Keratinocyte (primary cell): Measurements from ENCODE around the gene PIGQ. TPM values are rescaled to one million over a fixed set of nuclear protein-coding genes. Genes with fewer than 3 reads are reported as not detected.

Experiments used
- DNase-seq: peaks from one replicate; pipeline ENCODE4 v3.0.0-alpha.2; 2011; ENCODE audit warnings: low read depth, missing footprints, low spot score
- FAIRE-seq: peaks from 2 replicates; lab custom pipeline; 2011; peaks lifted over from hg19 to GRCh38; lab: Jason Lieb, UNC
- H2AFZ ChIP-seq: 2 replicates; pipeline ENCODE4 v1.6.0; 2012; ENCODE audit warnings: low read length, control low read depth, inconsistent platforms; ENCODE audit not compliant: control insufficient read depth
- H3K27ac ChIP-seq: 2 replicates; pipeline ENCODE4 v1.5.1; 2011; ENCODE audit warnings: low read length; ENCODE audit not compliant: control insufficient read depth, insufficient read depth
- H3K27me3 ChIP-seq: 3 replicates; pipeline ENCODE4 v1.6.0; 2011; ENCODE audit warnings: low read length; ENCODE audit not compliant: control insufficient read depth, insufficient read depth; ENCODE audit errors: extremely low read depth
- H3K36me3 ChIP-seq, 2 experiments: 2 replicates in 1 of 2; 3 replicates in 1 of 2; pipeline ENCODE4 v1.5.1; 2011; ENCODE audit warnings: low read length in 2 of 2, mild to moderate bottlenecking in 1 of 2; ENCODE audit not compliant: control insufficient read depth in 2 of 2, insufficient read depth in 2 of 2; ENCODE audit errors: extremely low read depth in 1 of 2
- H3K4me1 ChIP-seq: 3 replicates; pipeline ENCODE4 v1.5.1; 2011; ENCODE audit warnings: low read length; ENCODE audit not compliant: control insufficient read depth, insufficient read depth; ENCODE audit errors: extremely low read depth
- H3K4me2 ChIP-seq: 3 replicates; pipeline ENCODE4 v1.6.0; 2011; ENCODE audit warnings: low read depth, low read length; ENCODE audit not compliant: control insufficient read depth, insufficient read depth; ENCODE audit errors: extremely low read depth
- H3K4me3 ChIP-seq, 3 experiments: fragments of 200-600 bp in 1 of 3; sonication (generic) in 1 of 3; 2 replicates in 2 of 3; 3 replicates in 1 of 3; pipeline ENCODE4 v1.5.1; 2011 to 2016; ENCODE audit warnings: low read length in 3 of 3, mild to moderate bottlenecking in 3 of 3, control low read depth in 2 of 3, inconsistent platforms in 1 of 3, low read depth in 1 of 3, mixed read lengths in 1 of 3, mixed run types in 1 of 3, moderate library complexity in 1 of 3; ENCODE audit not compliant: control insufficient read depth in 2 of 3, insufficient read depth in 2 of 3; ENCODE audit errors: extremely low read depth in 1 of 3
- H3K79me2 ChIP-seq: 2 replicates; pipeline ENCODE4 v1.6.0; 2012; ENCODE audit warnings: low read length; ENCODE audit not compliant: control insufficient read depth, insufficient read depth
- H3K9ac ChIP-seq: 3 replicates; pipeline ENCODE4 v1.6.0; 2011; ENCODE audit warnings: low read length; ENCODE audit not compliant: control insufficient read depth, insufficient read depth; ENCODE audit errors: extremely low read depth
- H3K9me1 ChIP-seq: 3 replicates; pipeline ENCODE4 v1.6.0; 2011; ENCODE audit warnings: low read length; ENCODE audit not compliant: control insufficient read depth, insufficient read depth; ENCODE audit errors: extremely low read depth
- H3K9me3 ChIP-seq: 2 replicates; pipeline ENCODE4 v1.5.1; 2012; ENCODE audit warnings: low read depth, low read length; ENCODE audit not compliant: control insufficient read depth
- H4K20me1 ChIP-seq: 3 replicates; pipeline ENCODE4 v1.6.0; 2011; ENCODE audit warnings: low read length; ENCODE audit not compliant: control insufficient read depth, insufficient read depth; ENCODE audit errors: extremely low read depth
- EZH2 ChIP-seq: IDR thresholded peaks from one replicate; pipeline ENCODE4 v1.6.1; 2012; ENCODE audit warnings: inconsistent platforms, mild to moderate bottlenecking, low read length, moderate library complexity
- dilution Hi-C: fragments of 300-500 bp; cut with MboI; formaldehyde crosslinking; loops from one replicate; pipeline ENCODE4 v1.7.0; 2020; ENCODE audit warnings: low sequenced_read_pairs; ENCODE audit not compliant: extremely low pct_ligation_motif_present
- polyA plus RNA-seq, 5 experiments: library from polyadenylated mRNA; depleted of rRNA in 3 of 5; stranded (reverse) in 3 of 5; stranded (forward) in 1 of 5; unstranded in 1 of 5; fragments of >200 nt; gene quantifications; 1 replicate in 1 of 5; 2 replicates in 3 of 5; 3 replicates in 1 of 5; pipeline versions ENCODE4 v1.2.1 to v1.2.3, GENCODE V29; 2011 to 2012; ENCODE audit warnings: missing spikeins in 2 of 5, low read depth in 1 of 5, low replicate concordance in 1 of 5
- TF ChIP-seq, protein P1 (sequence below), 3 experiments: IDR thresholded peaks in 1 of 3; conservative IDR thresholded peaks in 1 of 3; optimal IDR thresholded peaks in 1 of 3; 2 replicates in 2 of 3; 3 replicates in 1 of 3; pipeline versions ENCODE3 to v1.5.1; 2011; ENCODE audit warnings: low read length in 3 of 3, mild to moderate bottlenecking in 3 of 3, moderate library complexity in 2 of 3, control low read depth in 1 of 3, inconsistent platforms in 1 of 3; ENCODE audit not compliant: insufficient read depth in 2 of 3; ENCODE audit errors: extremely low read depth in 1 of 3

PIGQ gene
- polyA plus RNA-seq, 1 donor (not counting 4 experiments of a cell fraction or from before 2014, with no cell fraction given), result 11.2 TPM

- H3K27ac ChIP-seq, result peak overlapping the region; percentile 3
Measured at GRCh38 chr16:534856-535445, 34.8 kb upstream of the PIGQ start.

DNA sequence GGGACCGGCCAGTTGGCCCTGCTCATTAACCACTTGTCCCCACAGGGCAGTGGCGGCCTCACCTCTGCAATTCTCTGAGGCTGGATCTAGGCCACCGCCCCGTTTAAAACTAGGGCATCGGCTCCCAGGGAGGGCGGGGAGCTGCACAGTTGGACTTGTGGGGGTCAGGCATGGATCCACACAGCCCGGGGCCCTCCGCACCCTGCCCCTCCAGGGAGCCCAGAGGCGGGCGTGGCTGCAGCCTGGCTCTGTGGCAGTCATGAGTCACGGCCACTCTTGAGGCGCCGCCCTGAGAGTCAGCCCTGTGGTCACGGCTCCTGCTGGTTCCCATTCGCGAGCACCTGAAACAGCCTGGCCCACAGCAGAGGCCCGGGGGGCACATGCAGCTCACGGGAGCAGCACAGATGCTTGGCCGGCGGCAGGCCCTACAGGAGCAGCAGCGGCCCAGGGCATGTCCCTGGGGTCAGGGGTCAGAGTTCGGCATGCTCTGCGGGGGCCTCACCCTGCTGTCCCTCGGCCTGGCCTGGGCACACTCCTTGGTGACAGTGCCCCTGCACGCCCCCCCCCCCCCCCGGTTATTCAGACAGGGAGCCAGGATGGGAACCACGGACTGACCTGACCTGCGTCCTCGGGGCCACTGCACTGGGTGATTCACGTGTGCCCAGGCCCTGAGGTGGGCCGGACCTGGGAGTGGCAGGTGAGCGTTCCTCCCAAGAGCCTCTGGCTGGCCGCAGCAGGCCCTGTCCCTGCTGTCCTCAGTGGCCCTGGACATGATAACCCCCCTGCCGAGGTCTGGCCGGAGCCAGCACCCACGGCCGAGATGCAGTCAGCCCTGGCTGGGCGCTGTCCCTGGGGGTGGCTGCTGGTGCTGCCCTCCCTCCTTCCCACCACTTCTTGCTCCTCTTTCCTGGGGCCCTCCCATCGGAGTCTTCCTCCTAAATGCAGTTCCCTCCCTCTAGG is 34.0 kb upstream of the PIGQ start:
- Histone ChIP-seq H3K27ac (peak overlapping the region; percentile 31), H4K20me1 (peaks cover 31% of the 10 kb centered on the region), H3K9ac (peak overlapping the region; percentile 3), H3K36me3 (peaks cover 7 to 15% of the 10 kb centered on the region in 2 experiments), H3K9me1 (peaks cover 4% of the 10 kb centered on the region), H3K4me1 (peaks cover 13% of the 10 kb centered on the region), H3K4me3 (no peak overlapping the region), H3K4me2 (peak overlapping the region; percentile 16), H2AFZ (no peak overlapping the region), H3K9me3 (no peaks in the 10 kb centered on the region), H3K27me3 (no peaks in the 10 kb centered on the region), H3K79me2 (peaks cover 92% of the 10 kb centered on the region)
- dilution Hi-C loops, result no loop called here
- no peak for FAIRE-seq
- TF ChIP-seq, protein P1, sequence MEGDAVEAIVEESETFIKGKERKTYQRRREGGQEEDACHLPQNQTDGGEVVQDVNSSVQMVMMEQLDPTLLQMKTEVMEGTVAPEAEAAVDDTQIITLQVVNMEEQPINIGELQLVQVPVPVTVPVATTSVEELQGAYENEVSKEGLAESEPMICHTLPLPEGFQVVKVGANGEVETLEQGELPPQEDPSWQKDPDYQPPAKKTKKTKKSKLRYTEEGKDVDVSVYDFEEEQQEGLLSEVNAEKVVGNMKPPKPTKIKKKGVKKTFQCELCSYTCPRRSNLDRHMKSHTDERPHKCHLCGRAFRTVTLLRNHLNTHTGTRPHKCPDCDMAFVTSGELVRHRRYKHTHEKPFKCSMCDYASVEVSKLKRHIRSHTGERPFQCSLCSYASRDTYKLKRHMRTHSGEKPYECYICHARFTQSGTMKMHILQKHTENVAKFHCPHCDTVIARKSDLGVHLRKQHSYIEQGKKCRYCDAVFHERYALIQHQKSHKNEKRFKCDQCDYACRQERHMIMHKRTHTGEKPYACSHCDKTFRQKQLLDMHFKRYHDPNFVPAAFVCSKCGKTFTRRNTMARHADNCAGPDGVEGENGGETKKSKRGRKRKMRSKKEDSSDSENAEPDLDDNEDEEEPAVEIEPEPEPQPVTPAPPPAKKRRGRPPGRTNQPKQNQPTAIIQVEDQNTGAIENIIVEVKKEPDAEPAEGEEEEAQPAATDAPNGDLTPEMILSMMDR (optimal IDR thresholded peaks at IDR 0.05 in 1 of 3, IDR thresholded peaks at IDR 0.05 in 1 of 3, conservative IDR thresholded peaks at IDR 0.05 in 1 of 3; ENCODE audit: extremely low read depth in 1 of 3, insufficient read depth in 2 of 3, low read length in 3 of 3), result no peak
- DNase-seq, result no peak

More at GRCh38 chr16:534856-535445, 34.8 kb upstream of the PIGQ start:
- Histone ChIP-seq H3K9me3 (no peaks in the 10 kb centered on the region), H3K27me3 (no peaks in the 10 kb centered on the region), H4K20me1 (peaks cover 38% of the 10 kb centered on the region), H3K4me1 (peaks cover 13% of the 10 kb centered on the region), H3K36me3 (peaks cover 7 to 17% of the 10 kb centered on the region in 2 experiments), H3K4me3 (no peak overlapping the region), H3K4me2 (no peak overlapping the region), H3K9ac (peak overlapping the region; percentile 3), H2AFZ (no peak overlapping the region), H3K79me2 (peaks cover 93% of the 10 kb centered on the region), H3K9me1 (peaks cover 4% of the 10 kb centered on the region)
- no peak for TF ChIP-seq EZH2
- TF ChIP-seq, protein P1 (optimal IDR thresholded peaks at IDR 0.05 in 1 of 3, IDR thresholded peaks at IDR 0.05 in 1 of 3, conservative IDR thresholded peaks at IDR 0.05 in 1 of 3; ENCODE audit: extremely low read depth in 1 of 3, insufficient read depth in 2 of 3, low read length in 3 of 3), result no peak
- FAIRE-seq (no peak), DNase-seq (no peak)
- dilution Hi-C loops, result no loop called here
